ENCODE results near the gene LRMDA.

The LRMDA gene

GRCh38 chr10:75857896-75858295, 426.5 kb downstream of the LRMDA start:
- no peaks in the 10 kb centered on the region for H3K79me2 ChIP-seq
- H3K4me1 ChIP-seq: no peaks in the 10 kb centered on the region
- H2AFZ ChIP-seq: no peak overlapping the region
- H3K9ac ChIP-seq: no peak overlapping the region
- TF ChIP-seq, protein P1, sequence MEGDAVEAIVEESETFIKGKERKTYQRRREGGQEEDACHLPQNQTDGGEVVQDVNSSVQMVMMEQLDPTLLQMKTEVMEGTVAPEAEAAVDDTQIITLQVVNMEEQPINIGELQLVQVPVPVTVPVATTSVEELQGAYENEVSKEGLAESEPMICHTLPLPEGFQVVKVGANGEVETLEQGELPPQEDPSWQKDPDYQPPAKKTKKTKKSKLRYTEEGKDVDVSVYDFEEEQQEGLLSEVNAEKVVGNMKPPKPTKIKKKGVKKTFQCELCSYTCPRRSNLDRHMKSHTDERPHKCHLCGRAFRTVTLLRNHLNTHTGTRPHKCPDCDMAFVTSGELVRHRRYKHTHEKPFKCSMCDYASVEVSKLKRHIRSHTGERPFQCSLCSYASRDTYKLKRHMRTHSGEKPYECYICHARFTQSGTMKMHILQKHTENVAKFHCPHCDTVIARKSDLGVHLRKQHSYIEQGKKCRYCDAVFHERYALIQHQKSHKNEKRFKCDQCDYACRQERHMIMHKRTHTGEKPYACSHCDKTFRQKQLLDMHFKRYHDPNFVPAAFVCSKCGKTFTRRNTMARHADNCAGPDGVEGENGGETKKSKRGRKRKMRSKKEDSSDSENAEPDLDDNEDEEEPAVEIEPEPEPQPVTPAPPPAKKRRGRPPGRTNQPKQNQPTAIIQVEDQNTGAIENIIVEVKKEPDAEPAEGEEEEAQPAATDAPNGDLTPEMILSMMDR (IDR thresholded peaks at IDR 0.05): no peak
- no peaks in the 10 kb centered on the region for H3K9me3 ChIP-seq (ENCODE audit: control insufficient read depth, low read length)
- no peak overlapping the region for H3K4me2 ChIP-seq (ENCODE audit: low read length)
- no peaks in the 10 kb centered on the region for H3K27me3 ChIP-seq (ENCODE audit: control insufficient read depth, insufficient read depth, low read length)
- H3K36me3 ChIP-seq (ENCODE audit: control insufficient read depth, insufficient read depth, low read length): no peaks in the 10 kb centered on the region
- no peak overlapping the region for H3K4me3 ChIP-seq (ENCODE audit: low read depth, low read length)
- no peak overlapping the region for H3K27ac ChIP-seq

- Histone ChIP-seq H3K9me3 (ENCODE audit: control insufficient read depth, low read length) (no peaks in the 10 kb centered on the region), H3K4me2 (ENCODE audit: low read length) (no peak overlapping the region), H3K79me2 (no peaks in the 10 kb centered on the region), H3K27me3 (ENCODE audit: control insufficient read depth, insufficient read depth, low read length) (no peaks in the 10 kb centered on the region), H2AFZ (no peak overlapping the region), H3K9ac (no peak overlapping the region), H3K4me3 (ENCODE audit: low read depth, low read length) (no peak overlapping the region), H3K36me3 (ENCODE audit: control insufficient read depth, insufficient read depth, low read length) (no peaks in the 10 kb centered on the region), H3K27ac (no peak overlapping the region), H3K4me1 (no peaks in the 10 kb centered on the region)
- TF ChIP-seq, protein P1 (IDR thresholded peaks at IDR 0.05): no peak
These were observed 426.9 kb downstream of the LRMDA start for GRCh38 chr10:75858339-75858738.

GRCh38 chr10:75859141-75859540, 427.7 kb downstream of the LRMDA start:
- H3K79me2 ChIP-seq: no peaks in the 10 kb centered on the region
- no peak overlapping the region for H3K4me3 ChIP-seq (ENCODE audit: low read depth, low read length)
- H3K27me3 ChIP-seq (ENCODE audit: control insufficient read depth, insufficient read depth, low read length): no peaks in the 10 kb centered on the region
- H3K4me1 ChIP-seq: no peaks in the 10 kb centered on the region
- no peaks in the 10 kb centered on the region for H3K9me3 ChIP-seq (ENCODE audit: control insufficient read depth, low read length)
- no peak overlapping the region for H3K4me2 ChIP-seq (ENCODE audit: low read length)
- H3K9ac ChIP-seq: no peak overlapping the region
- H3K36me3 ChIP-seq (ENCODE audit: control insufficient read depth, insufficient read depth, low read length): no peaks in the 10 kb centered on the region
- H3K27ac ChIP-seq: no peak overlapping the region
- no peak overlapping the region for H2AFZ ChIP-seq
- TF ChIP-seq, protein P1 (IDR thresholded peaks at IDR 0.05): no peak

DNA sequence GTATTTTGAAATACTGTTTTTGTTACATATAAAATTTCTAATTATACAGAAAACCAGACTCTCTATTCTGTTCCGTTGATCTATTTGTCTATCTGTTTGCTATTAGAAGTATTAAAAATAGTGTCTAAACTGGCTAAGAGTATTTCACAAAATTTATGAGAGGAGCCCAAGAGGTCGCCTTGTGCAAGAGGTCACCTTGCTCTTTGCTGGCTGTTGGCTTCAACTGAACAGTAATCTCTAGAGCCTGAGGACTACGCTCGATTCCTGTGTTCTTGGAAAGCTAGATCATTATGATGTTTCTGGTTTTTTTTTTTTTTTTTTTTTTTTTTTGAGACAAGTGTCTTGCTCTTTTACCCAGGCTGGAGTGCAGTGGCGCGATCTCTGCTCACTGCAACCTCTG, 428.6 kb downstream of the LRMDA start:
- Histone ChIP-seq H3K4me3 (ENCODE audit: low read depth, low read length) (no peak overlapping the region), H3K9me3 (ENCODE audit: control insufficient read depth, low read length) (no peaks in the 10 kb centered on the region), H3K27ac (no peak overlapping the region), H3K36me3 (ENCODE audit: control insufficient read depth, insufficient read depth, low read length) (no peaks in the 10 kb centered on the region), H3K9ac (no peak overlapping the region), H3K4me1 (no peaks in the 10 kb centered on the region), H3K27me3 (ENCODE audit: control insufficient read depth, insufficient read depth, low read length) (no peaks in the 10 kb centered on the region), H3K4me2 (ENCODE audit: low read length) (no peak overlapping the region), H2AFZ (no peak overlapping the region), H3K79me2 (no peaks in the 10 kb centered on the region)
- TF ChIP-seq, protein P1 (IDR thresholded peaks at IDR 0.05): no peak

DNA sequence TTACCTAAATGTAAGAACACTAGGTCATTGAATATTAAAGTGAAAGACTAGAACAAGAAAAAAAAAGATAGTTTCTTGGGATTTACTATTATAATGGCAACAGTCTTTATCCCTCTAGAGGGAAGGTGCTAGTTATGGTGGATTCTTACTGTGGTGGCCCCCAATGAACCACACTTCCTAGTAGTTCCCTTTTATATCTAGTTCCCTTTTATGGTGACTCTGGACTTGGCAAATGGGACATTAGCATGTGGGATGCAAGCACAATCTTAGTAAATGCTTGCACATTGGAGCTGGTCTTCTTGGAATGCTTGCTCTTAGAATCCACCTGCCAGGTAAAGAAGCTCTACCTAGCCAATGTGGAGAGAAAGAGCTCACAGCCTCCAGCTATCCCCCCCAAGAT, 430.2 kb downstream of the LRMDA start:
- TF ChIP-seq, protein P1 (IDR thresholded peaks at IDR 0.05): no peak
- Histone ChIP-seq H2AFZ (no peak overlapping the region), H3K9me3 (ENCODE audit: control insufficient read depth, low read length) (no peaks in the 10 kb centered on the region), H3K4me2 (ENCODE audit: low read length) (no peak overlapping the region), H3K27ac (no peak overlapping the region), H3K9ac (no peak overlapping the region), H3K4me3 (ENCODE audit: low read depth, low read length) (no peak overlapping the region), H3K79me2 (no peaks in the 10 kb centered on the region), H3K4me1 (no peaks in the 10 kb centered on the region), H3K27me3 (ENCODE audit: control insufficient read depth, insufficient read depth, low read length) (no peaks in the 10 kb centered on the region), H3K36me3 (ENCODE audit: control insufficient read depth, insufficient read depth, low read length) (no peaks in the 10 kb centered on the region)

Data from parathyroid adenoma (tissue), 2 donors.